GM18873 (cell line): ENCODE data around the gene SHC4.
A peak's percentile ranks its signal among the peaks of the same experiment; 100 is the strongest.

Source experiments
- ATAC-seq: cut with Tn5 transposase; IDR thresholded peaks from one replicate; pipeline ENCODE4 v1.9.1; 2021; ENCODE audit warnings: mild to moderate bottlenecking, moderate library complexity, moderate number of reproducible peaks; ENCODE audit not compliant: unreplicated experiment, low FRiP score

Gene SHC4

DNA sequence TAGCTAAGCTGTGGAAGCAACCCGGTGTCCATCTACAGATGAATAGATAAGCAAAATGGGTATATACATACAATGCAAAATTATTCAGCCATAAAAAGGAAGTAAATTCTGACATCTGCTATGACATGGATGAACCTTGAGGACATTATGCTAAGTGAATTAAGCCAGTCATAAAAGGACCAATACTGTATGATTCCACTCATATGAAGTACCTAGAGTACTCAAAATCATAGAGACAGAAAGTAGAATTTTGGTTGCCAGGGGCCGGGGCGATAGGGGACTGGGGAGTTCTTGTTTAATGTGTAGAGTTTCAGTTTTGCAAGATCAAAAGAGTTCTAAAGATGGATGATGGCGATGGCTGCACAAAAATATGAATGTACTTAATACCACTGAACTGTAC lies 75.5 kb downstream of the SHC4 start:
- no peak for ATAC-seq

DNA sequence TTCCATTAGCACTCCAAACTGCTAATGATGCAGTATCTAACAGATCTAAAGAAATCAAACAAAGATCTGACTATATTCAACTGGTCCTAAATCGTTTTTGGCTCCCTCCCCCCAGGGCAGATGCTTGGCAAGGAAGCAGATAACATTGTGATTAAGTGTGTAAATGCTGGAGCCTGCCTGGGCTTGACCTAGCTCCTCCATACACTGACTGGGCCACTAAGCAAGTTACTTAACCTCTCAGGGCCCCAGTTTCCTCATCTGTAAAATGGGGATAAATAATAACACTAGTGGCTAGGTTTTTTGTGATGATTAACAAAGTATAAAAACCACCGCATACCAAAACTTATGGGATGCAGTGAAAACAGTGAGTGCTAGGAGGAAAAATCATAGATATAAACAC lies 76.6 kb downstream of the SHC4 start:
- no peak for ATAC-seq

DNA sequence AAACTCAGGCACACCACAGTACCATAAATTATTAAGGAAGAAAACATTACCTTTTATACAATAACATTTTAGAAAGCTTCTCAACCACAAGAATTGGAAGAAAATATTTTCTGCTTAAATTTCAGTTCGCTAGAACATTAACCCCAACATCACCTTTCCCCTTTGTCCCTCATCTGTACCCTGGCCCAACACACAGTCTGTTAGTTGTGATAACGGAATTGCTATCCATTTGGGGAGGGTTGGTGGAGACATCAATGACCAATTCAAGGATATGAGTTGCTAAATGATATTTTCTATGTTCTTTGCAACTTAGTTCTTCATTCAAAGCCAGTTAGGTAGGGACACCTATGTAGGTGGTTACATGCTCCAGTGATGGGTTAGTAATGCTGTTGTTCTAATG lies 80.0 kb downstream of the SHC4 start:
- no peak for ATAC-seq

DNA sequence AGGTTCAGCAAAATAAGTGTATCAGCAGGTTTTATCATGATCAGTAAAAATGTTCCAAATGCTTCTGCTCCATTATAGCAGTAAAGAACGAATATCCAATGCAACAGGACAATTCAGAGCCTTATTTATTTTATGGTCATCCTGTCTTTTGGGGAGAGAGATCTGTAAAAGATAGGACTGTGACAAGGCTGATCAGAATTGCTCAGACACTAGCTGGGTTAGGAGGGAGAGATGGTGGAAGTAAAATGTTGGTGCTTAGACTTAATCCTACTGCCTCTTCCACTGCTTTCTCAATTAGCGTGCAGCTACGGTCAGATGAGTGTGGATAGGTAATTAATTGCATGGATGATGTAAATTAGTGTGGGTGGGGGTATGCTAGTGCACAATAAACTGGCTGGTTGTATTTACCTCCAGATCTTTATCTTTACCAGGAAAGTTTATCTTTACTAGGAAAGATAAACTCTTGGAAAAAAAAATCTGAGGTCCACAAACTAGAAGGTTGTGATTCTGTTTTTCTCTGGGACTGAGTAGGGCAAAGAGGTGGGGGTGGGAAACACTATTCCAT lies 83.6 kb downstream of the SHC4 start:
- ATAC-seq = no peak

DNA sequence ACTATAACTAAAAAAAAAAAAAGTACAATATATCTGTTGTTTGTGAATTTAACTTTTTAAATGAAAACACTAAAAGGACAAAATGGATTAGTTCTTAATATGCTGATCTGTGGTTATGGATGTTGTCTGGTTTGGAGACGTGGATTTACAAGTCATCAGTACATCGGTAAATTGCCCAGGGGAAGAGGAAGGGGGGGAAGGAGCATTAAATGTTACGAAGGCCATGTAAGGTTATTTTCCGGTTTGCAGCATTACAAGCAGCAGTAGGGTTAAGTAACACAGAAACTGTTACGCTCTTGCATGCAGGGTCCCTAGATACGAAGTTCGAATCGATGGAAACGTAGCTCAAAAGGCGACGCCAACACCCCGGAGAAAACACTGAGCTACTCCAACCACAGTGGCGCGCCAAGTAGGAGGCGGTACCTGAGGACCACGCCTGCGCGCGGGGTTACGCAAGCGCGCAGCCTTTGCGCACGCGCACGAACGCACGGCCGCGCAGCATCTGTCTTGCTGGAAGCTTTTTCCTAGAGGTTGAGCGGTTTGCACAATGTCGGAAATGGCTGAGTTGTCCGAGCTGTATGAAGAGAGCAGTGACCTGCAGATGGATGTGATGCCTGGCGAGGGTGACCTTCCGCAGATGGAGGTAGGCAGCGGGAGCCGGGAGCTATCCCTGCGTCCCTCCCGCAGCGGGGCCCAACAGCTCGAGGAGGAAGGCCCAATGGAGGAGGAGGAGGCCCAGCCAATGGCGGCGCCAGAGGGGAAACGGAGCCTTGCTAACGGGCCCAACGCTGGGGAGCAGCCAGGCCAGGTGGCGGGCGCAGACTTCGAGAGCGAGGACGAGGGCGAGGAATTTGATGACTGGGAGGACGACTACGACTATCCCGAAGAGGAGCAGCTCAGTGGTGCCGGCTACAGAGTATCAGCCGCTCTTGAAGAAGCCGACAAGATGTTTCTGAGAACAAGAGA lies 85.8 kb downstream of the SHC4 start, which contains the start of gene EID1:
TSS of gene EID1 (plus strand) at position 505 of the 966 bp plus-strand sequence. CDS start at position 548, 43 bp downstream.
- peak; percentile 89 for ATAC-seq

DNA sequence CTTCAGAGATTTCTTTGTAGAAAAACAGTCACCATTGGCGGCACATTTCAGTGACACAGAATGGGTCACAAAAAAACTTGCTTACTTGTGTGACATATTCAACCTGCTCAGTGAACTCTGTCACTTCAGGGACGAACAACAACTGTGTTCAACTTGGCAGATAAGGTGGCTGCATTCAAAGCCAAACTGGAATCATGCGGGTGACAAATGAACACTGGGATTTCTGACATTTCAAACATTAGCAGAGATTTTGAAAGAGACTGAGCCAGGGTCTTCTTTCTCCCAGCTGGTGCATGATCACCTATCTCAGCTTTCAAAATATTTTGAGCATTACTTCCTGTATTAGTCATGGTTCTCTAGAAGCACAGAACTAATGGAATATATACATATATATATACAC lies 87.7 kb downstream of the SHC4 start:
- no peak for ATAC-seq

DNA sequence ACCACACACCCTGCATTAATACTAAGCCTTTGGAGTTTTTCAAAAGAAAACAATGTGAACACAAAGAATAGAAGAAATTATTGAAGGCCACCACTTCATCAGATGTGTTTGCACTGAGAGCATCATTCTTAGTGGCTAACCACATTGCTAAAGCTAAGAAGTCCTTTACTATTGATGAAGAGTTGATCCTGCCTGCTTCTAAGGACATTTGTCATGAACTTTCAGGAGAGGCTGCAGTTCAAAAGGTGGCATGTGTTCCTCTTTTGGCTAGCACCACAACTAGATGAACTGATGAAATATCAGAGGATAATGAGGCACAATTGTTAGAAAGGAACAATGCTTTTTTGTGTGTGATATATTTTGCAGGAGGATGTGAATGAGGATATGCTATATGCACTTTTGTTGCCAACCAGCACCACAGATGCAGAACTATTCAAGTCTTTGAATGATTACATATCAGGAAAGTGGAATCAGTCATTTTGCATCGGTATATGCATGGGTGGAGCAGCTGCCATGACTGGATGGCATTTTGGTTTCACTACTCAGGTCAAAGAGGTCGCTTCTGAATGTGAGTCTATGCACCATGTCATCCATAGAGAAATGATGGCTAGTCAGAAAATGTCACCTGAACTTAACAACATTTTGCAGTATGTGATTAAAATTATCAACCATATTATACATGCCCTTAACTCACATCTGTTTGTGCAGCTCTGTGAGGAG lies 88.3 kb downstream of the SHC4 start:
- no peak for ATAC-seq

DNA sequence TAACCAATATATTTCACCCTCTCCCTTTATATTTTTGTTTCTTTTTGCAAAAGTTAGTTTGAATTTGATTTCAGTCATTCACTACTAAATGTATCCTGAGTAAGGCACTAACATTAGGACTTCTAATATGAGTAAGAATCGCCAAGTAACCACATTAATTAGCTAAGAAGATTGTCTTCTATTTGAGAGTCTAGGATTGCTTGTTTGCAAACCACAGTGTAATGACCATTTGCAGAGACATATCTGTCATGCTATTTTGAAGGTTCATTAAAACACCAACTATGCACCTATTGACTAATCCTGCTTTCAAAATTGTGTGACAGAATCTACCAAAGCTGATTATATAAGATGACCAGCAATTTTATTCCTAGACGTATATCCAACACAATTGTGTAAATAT lies 91.1 kb downstream of the SHC4 start:
- ATAC-seq = no peak

DNA sequence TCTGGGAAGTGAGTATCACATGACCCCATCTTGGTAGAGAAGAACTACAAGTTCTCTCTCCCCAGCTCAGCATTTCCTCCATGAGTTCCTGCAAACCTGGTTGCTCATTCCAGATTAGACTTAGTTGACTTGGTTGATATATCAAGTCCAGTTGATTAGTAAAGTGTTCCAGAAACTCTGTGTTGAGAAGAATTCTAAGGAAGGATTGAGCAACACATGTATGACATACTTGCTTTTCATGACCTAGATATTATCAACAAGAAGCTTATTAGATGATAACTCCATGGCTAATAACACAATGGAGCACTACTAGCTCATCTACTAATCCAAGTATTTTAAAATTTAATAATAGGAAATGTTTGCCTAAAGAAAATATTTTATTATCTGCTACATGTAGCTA lies 92.2 kb downstream of the SHC4 start:
- ATAC-seq = no peak

DNA sequence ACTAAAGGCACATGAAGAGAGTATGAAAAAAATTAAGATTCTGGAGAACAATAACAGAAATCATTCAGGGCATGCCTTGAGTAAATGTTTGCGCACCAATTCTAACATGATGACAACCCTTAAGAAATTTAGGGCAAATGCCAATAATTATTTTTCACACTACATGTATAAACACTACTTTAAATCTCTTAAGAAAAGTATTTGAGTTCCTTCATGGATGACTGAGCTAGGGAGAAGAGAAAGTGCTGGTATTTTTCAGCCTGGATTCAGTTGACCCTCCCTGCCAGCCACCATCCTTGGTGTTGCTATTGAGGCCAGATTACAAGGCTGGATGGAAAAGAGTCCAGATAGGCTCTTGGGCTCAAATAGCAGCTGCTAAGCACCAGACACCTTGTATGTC lies 93.8 kb downstream of the SHC4 start:
- ATAC-seq = no peak

DNA sequence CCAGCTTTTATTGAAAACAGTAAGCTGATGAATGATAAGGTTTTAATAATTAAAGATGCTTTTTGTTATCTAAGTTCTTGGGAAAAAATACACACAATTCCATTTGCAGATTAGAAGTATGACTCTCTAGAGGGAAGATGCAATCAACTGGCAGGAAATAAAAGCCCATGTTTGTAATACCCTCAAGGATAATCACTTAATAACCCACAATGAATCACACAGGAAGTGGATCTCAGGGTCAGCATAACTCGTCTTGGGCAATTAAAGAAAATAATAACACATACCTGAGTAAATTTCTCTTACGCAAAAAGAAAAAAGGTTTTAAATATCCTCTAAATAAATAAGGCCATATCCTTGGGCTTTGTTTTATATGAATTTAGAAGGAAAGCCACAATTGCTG lies 95.2 kb downstream of the SHC4 start:
- ATAC-seq = no peak

DNA sequence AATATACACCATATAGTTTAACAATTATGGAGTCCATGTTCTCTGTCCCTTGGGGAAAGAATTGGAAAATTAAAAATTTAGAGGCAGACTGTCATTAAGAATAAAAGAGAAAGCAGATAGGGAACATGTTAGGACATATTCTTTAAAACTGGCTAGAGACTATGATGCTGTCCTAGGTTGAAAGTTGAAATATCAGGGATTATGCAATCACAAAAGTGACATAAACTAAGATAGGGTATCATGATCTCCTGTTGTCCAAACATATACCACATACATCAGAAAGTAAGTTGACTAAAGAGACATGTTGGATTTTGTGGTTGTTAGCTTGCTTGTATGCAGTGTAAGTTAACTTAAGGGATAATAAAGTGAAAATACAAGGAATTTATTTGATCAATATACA lies 95.7 kb downstream of the SHC4 start:
- no peak for ATAC-seq

DNA sequence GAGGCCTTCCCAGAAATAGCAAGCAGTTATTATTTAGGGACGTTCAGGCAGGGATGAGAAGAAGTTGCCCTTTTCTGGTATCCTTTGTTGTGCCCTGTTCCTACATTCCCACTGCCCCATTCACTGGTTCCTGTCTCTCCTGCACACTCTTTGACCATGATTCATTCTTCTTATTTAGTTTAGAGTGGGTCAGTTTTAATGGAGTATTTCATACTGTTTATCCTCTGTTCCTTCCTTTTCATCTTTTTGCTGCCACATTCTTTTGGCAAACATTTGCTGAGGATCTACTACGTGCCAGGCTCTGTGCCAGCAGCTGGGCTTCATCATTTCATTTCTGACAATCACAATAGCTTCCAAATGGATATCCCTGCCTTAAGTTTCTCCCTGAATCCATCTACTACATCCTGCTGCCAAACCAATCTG lies 97.6 kb downstream of the SHC4 start:
- ATAC-seq = no peak

DNA sequence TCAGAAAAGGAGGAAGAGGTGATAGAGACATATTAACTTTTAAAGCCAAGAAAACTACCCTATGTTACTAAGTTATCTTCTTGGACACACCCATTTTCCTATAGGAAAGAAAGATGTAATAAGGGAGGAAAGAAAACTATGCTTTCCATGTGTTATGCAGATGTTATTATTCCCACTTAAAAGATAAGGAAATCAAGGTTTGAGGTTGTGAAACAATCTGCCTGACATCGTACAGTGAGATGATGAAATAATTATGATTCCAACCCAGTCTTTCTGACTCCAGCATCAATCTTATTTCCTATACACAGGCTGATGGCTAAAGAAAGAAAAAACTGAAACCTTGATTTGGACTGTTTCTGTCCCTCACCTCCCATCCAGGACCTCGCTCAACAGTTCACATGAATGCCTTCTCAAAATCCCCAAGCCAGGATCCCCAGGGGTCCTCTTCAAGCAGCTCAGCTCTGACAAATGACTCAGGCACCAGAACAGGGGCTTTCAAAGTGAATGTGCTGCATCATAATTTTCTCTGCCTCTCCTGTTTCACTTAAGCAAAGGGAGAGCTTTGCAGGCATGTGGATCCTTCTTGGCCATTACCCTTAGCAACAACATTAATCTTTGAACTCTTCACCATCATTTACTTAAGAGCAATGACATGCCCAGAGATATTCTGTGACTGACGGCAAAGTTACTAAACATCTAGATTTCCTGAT lies 98.2 kb downstream of the SHC4 start:
- no peak for ATAC-seq

DNA sequence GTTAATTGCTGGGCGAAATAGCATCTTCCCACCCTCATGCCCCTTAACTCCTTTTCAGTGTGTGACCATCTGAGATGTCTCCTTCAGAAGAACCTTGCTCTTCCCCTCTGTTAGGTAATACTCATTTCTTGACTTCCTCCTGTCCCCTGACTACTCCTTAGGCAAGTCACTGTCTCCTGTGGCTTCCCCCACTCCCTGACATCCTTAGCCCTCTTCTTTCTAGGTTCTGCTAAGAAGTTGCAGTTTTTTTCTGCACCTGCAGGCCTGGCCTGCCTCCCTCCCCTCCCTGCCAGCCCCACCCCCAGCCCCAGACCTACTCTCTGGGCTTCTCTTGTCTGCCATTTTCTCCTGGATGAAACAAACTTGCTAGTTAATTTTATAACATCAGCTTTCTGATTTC lies 101.0 kb downstream of the SHC4 start:
- ATAC-seq = no peak

DNA sequence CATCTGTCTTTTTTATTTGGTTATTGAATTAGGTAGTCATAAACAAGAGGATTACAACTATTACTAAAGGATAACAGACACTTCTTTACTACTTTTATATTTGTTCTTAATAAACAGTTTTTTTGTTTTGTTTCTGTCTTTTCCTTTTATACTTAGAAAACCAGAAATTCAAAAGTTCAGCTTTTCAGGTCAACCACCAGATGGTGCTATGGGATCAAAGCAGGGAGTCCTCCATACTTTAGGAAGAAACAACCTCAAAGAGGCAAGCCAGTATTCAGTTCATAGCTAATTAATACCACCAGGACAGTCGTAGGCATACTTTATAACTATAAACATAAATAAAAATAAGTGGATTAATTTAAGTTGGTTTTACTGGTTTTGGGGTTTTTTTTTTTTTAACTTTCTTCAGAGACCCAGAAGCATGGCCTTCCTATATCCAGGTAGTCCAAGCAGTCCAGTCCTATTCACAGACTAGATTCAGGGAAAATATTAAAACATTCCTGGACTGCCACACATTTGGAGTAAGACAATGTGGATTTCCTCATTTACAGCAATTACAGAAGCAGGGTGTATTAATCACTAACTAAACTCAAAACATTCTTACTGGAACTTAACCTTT lies 101.8 kb downstream of the SHC4 start:
- no peak for ATAC-seq

DNA sequence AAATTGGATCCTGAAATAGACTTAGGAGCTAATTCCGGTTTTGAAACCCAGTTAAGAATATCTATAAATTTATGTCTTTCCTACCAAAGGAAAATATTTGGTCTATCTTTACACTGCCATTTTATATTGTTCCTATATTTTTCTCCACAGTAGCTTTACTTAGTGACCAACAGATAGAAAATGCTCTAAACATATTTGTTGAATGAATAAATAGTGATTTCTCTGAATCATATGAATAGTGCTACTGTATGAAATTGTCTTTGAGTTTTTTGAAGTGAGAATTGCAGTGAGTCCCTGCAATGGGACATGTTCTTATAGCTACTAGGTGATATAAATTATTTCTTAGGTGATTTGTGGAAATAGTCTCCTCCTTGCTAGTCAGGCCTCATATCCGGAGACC lies 104.3 kb downstream of the SHC4 start:
- ATAC-seq = no peak

DNA sequence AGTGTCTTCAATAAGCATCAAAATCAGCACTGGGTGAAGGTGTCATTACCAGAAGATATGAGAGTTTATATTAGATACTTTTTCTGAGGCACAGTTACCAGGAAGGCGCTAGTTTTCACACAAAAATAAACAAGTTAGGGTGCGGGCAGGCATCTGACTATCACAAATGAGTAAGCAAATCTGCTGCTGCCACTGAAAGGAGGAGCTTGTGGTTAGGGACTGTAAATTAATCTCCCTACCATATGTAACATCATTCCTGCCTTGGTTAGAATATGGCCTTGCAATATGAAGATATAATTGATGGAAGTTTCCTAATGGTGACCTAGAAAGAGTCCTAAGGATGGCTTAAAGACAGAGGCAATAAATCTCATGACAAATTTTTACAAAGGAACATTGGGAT lies 105.3 kb downstream of the SHC4 start:
- ATAC-seq = no peak

DNA sequence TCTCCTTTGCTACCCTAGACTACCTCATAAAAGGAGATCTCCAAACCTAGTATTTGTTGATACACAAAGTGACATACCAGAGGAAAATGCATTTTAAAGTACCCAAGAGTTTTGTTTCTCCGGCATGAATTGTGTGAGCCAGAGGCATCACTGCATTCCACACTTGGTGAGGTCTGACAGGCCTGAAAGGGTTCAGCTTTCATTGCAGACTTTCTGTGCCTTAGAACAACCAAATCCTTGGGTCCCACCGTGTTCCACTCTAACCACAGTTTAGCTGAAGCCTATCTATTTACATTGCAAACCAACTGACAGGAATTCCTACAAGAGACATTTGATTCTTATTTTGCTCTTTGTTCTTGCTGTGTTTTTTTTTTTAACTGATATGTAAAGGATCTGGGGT lies 106.8 kb downstream of the SHC4 start:
- ATAC-seq = no peak
